Esophagus mucosa (tissue), 1 donor: ENCODE measurements around the gene GPR153. TPM values are rescaled to one million over a fixed set of nuclear protein-coding genes. Genes with fewer than 3 reads are reported as not detected.

Experiments
- ATAC-seq: fragments of 200-7000 bp; cut with Tn5 transposase; one replicate; pipeline ENCODE4 v1.9.1; 2020
- total RNA-seq: library from RNA; stranded (reverse); gene quantifications from one replicate; pipeline ENCODE4 v1.2.4, GENCODE V29; 2023
- donor health status: DM: yes; HTN: yes; CAD: no.

Gene GPR153
- total RNA-seq, 1 donor from 2014 or later, result 9.1 TPM

GRCh38 chr1:6224718-6225117, 36.2 kb downstream of the GPR153 start:
- no peak for ATAC-seq

- ATAC-seq, result no peak
Observed at GRCh38 chr1:6223617-6224016, 37.3 kb downstream of the GPR153 start.

GRCh38 chr1:6222636-6223035, 38.3 kb downstream of the GPR153 start:
- peak; percentile 19 for ATAC-seq

GRCh38 chr1:6221210-6221784, 39.6 kb downstream of the GPR153 start:
- no peak for ATAC-seq

GRCh38 chr1:6220236-6220635, 40.7 kb downstream of the GPR153 start:
- peak; percentile 98 for ATAC-seq

GRCh38 chr1:6219641-6220040, 41.3 kb downstream of the GPR153 start:
- peak; percentile 16 for ATAC-seq

- no peak for ATAC-seq
Observed at GRCh38 chr1:6218375-6219164, 42.3 kb downstream of the GPR153 start.

GRCh38 chr1:6212193-6212959, 48.5 kb downstream of the GPR153 start:
- no peak for ATAC-seq

- ATAC-seq, result no peak
Observed at GRCh38 chr1:6211731-6212130, 49.2 kb downstream of the GPR153 start.

GRCh38 chr1:6210591-6211355, 50.1 kb downstream of the GPR153 start:
- no peak for ATAC-seq

- ATAC-seq, result no peak
Observed at GRCh38 chr1:6209661-6210580, 51.0 kb downstream of the GPR153 start.

GRCh38 chr1:6208723-6209660, 51.9 kb downstream of the GPR153 start:
- ATAC-seq, result no peak

GRCh38 chr1:6207921-6208320, 53.0 kb downstream of the GPR153 start:
- no peak for ATAC-seq

GRCh38 chr1:6207075-6207885, 53.6 kb downstream of the GPR153 start:
- ATAC-seq, result no peak

GRCh38 chr1:6206520-6206855, 54.4 kb downstream of the GPR153 start:
- peak; percentile 4 for ATAC-seq

- peak; percentile 86 for ATAC-seq
Observed at GRCh38 chr1:6205849-6206519, 54.9 kb downstream of the GPR153 start, which contains the start of gene RNF207. RNF207 (plus strand) TSS chr1:6206119; CDS start chr1:6206536, 417 bp downstream.

- no peak for ATAC-seq
Observed at GRCh38 chr1:6202256-6202655, 58.6 kb downstream of the GPR153 start.

- no peak for ATAC-seq
Observed at GRCh38 chr1:6200188-6200809, 60.6 kb downstream of the GPR153 start.
